Mucosa of stomach (tissue), 1 donor: ENCODE results near the gene IL22RA2.

Source experiments
- H3K27me3 ChIP-seq: one replicate; pipeline ENCODE4 v1.7.0; 2013; ENCODE audit warnings: mild to moderate bottlenecking, low read length; ENCODE audit not compliant: control insufficient read depth, insufficient read depth
- H3K36me3 ChIP-seq: one replicate; pipeline ENCODE4 v1.7.0; 2013; ENCODE audit warnings: low read length; ENCODE audit not compliant: control insufficient read depth, insufficient read depth
- H3K4me1 ChIP-seq: one replicate; pipeline ENCODE4 v1.7.0; 2013; ENCODE audit warnings: mild to moderate bottlenecking, low read length; ENCODE audit not compliant: control insufficient read depth, insufficient read depth
- H3K4me3 ChIP-seq: one replicate; pipeline ENCODE4 v1.7.0; 2013; ENCODE audit warnings: low read length
- H3K9ac ChIP-seq: one replicate; pipeline ENCODE4 v1.7.0; 2013; ENCODE audit warnings: mild to moderate bottlenecking, low read length, moderate library complexity
- H3K9me3 ChIP-seq: one replicate; pipeline ENCODE4 v1.7.0; 2013; ENCODE audit warnings: mild to moderate bottlenecking, low read length, moderate library complexity; ENCODE audit not compliant: control insufficient read depth
- donor health status: Pancreatic carcinoma.

Gene IL22RA2

GRCh38 chr6:137172734-137173431 is 561 bp downstream of the IL22RA2 start:
- Histone ChIP-seq H3K4me1 (no peaks in the 10 kb centered on the region), H3K27me3 (no peaks in the 10 kb centered on the region), H3K4me3 (no peak overlapping the region), H3K9me3 (no peaks in the 10 kb centered on the region), H3K36me3 (no peaks in the 10 kb centered on the region), H3K9ac (no peak overlapping the region)

GRCh38 chr6:137171824-137172733 is 1.4 kb downstream of the IL22RA2 start:
- H3K4me3 ChIP-seq, result no peak overlapping the region
- H3K4me1 ChIP-seq, result no peaks in the 10 kb centered on the region
- H3K9ac ChIP-seq, result no peak overlapping the region

GRCh38 chr6:137171053-137171374 is 2.4 kb downstream of the IL22RA2 start:
- Histone ChIP-seq H3K4me3 (no peak overlapping the region), H3K4me1 (no peaks in the 10 kb centered on the region), H3K9me3 (no peaks in the 10 kb centered on the region), H3K27me3 (no peaks in the 10 kb centered on the region), H3K9ac (no peak overlapping the region), H3K36me3 (no peaks in the 10 kb centered on the region)

More at GRCh38 chr6:137171824-137172733, 1.4 kb downstream of the IL22RA2 start:
- Histone ChIP-seq H3K9me3 (no peaks in the 10 kb centered on the region), H3K36me3 (no peaks in the 10 kb centered on the region), H3K27me3 (no peaks in the 10 kb centered on the region)

- H3K9me3 ChIP-seq, result no peaks in the 10 kb centered on the region
- no peak overlapping the region for H3K9ac ChIP-seq
- H3K27me3 ChIP-seq, result no peaks in the 10 kb centered on the region
- H3K36me3 ChIP-seq, result no peaks in the 10 kb centered on the region
- no peak overlapping the region for H3K4me3 ChIP-seq
- no peaks in the 10 kb centered on the region for H3K4me1 ChIP-seq
These were observed 3.0 kb downstream of the IL22RA2 start for GRCh38 chr6:137170266-137171052.

- Histone ChIP-seq H3K4me1 (no peaks in the 10 kb centered on the region), H3K27me3 (no peaks in the 10 kb centered on the region), H3K9me3 (no peaks in the 10 kb centered on the region), H3K4me3 (no peak overlapping the region), H3K9ac (no peak overlapping the region), H3K36me3 (no peaks in the 10 kb centered on the region)
These were observed 5.6 kb downstream of the IL22RA2 start for GRCh38 chr6:137167702-137168377.

- Histone ChIP-seq H3K9ac (no peak overlapping the region), H3K36me3 (no peaks in the 10 kb centered on the region), H3K27me3 (no peaks in the 10 kb centered on the region), H3K9me3 (no peaks in the 10 kb centered on the region), H3K4me1 (no peaks in the 10 kb centered on the region), H3K4me3 (no peak overlapping the region)
These were observed 7.0 kb downstream of the IL22RA2 start for GRCh38 chr6:137166247-137167098.

GRCh38 chr6:137165375-137166246 is 7.8 kb downstream of the IL22RA2 start:
- no peaks in the 10 kb centered on the region for H3K36me3 ChIP-seq
- no peaks in the 10 kb centered on the region for H3K9me3 ChIP-seq
- H3K4me1 ChIP-seq, result no peaks in the 10 kb centered on the region
- no peak overlapping the region for H3K4me3 ChIP-seq
- H3K27me3 ChIP-seq, result no peaks in the 10 kb centered on the region
- no peak overlapping the region for H3K9ac ChIP-seq

- H3K36me3 ChIP-seq, result no peaks in the 10 kb centered on the region
- no peak overlapping the region for H3K4me3 ChIP-seq
- no peaks in the 10 kb centered on the region for H3K9me3 ChIP-seq
- no peak overlapping the region for H3K9ac ChIP-seq
- H3K4me1 ChIP-seq, result no peaks in the 10 kb centered on the region
- H3K27me3 ChIP-seq, result no peaks in the 10 kb centered on the region
These were observed 9.6 kb downstream of the IL22RA2 start for GRCh38 chr6:137163732-137164318.

GRCh38 chr6:137162692-137163306 is 10.6 kb downstream of the IL22RA2 start:
- Histone ChIP-seq H3K4me3 (no peak overlapping the region), H3K9me3 (no peaks in the 10 kb centered on the region), H3K27me3 (no peaks in the 10 kb centered on the region), H3K4me1 (no peaks in the 10 kb centered on the region), H3K9ac (no peak overlapping the region), H3K36me3 (no peaks in the 10 kb centered on the region)

GRCh38 chr6:137161949-137162348 is 11.5 kb downstream of the IL22RA2 start:
- Histone ChIP-seq H3K36me3 (no peaks in the 10 kb centered on the region), H3K4me1 (no peaks in the 10 kb centered on the region), H3K9ac (no peak overlapping the region), H3K9me3 (no peaks in the 10 kb centered on the region), H3K27me3 (no peaks in the 10 kb centered on the region), H3K4me3 (no peak overlapping the region)
